Astrocyte of the cerebellum (primary cell): ENCODE measurements around the gene MEOX1.
"Not testable (repeated sequence)": the region's sequence is repeated elsewhere in the genome, so short reads cannot be mapped to it uniquely, and the experiment has no call there.

Experiments
- DNase-seq: peaks from one replicate; pipeline ENCODE4 v3.0.0-alpha.2; 2011; ENCODE audit warnings: low read depth
- H3K4me3 ChIP-seq: 2 replicates; pipeline ENCODE4 v1.5.1; 2011; ENCODE audit warnings: mild to moderate bottlenecking, low read depth, low read length, moderate library complexity
- CTCF ChIP-seq: IDR thresholded peaks from 2 replicates; pipeline ENCODE4 v1.5.1; 2012; ENCODE audit warnings: low read length, low read depth, moderate library complexity, mild to moderate bottlenecking; ENCODE audit errors: missing control alignments
- in situ Hi-C: cut with HindIII; loops from 2 replicates; pipeline ENCODE4 v1.10.0; 2017; ENCODE audit warnings: low sequenced_read_pairs

The MEOX1 gene

GRCh38 chr17:43695970-43696865 lies 34.5 kb upstream of the MEOX1 start:
- TF ChIP-seq CTCF = no peak
- in situ Hi-C loops = loop anchor here (5.0 kb wide), 1 partner anchor 56 kb away; no protein-coding TSS in a partner anchor
- no peak overlapping the region for H3K4me3 ChIP-seq
- no peak for DNase-seq

- H3K4me3 ChIP-seq = no peak overlapping the region
- peak; percentile 86 for TF ChIP-seq CTCF
- DNase-seq = peak; percentile 68
- in situ Hi-C loops = no loop called here
These were observed 32.6 kb upstream of the MEOX1 start for GRCh38 chr17:43694081-43694870.

- H3K4me3 ChIP-seq = no peak overlapping the region
- DNase-seq = no peak
- no peak for TF ChIP-seq CTCF
- in situ Hi-C loops = no loop called here
These were observed 29.6 kb upstream of the MEOX1 start for GRCh38 chr17:43691317-43691693.

- in situ Hi-C loops = no loop called here
- no peak overlapping the region for H3K4me3 ChIP-seq
These were observed 29.0 kb upstream of the MEOX1 start for GRCh38 chr17:43690624-43691316.

GRCh38 chr17:43689814-43690213 lies 28.1 kb upstream of the MEOX1 start:
- no peak overlapping the region for H3K4me3 ChIP-seq
- in situ Hi-C loops = no loop called here
- DNase-seq = no peak
- no peak for TF ChIP-seq CTCF

More at GRCh38 chr17:43690624-43691316, 29.0 kb upstream of the MEOX1 start:
- DNase-seq = no peak
- TF ChIP-seq CTCF = no peak

GRCh38 chr17:43689131-43689530 lies 27.4 kb upstream of the MEOX1 start:
- DNase-seq = no peak
- TF ChIP-seq CTCF = no peak
- in situ Hi-C loops = no loop called here
- H3K4me3 ChIP-seq = no peak overlapping the region

GRCh38 chr17:43686957-43687356 lies 25.2 kb upstream of the MEOX1 start:
- H3K4me3 ChIP-seq, in situ Hi-C loops: not testable (repeated sequence)

More at GRCh38 chr17:43686957-43687356, 25.2 kb upstream of the MEOX1 start:
- DNase-seq = not testable (repeated sequence)
